ENCODE data around the gene CDYL2.

CDYL2 gene

GRCh38 chr16:80794071-80794470 lies 10.3 kb downstream of the CDYL2 start:
- TF ChIP-seq, protein P1, sequence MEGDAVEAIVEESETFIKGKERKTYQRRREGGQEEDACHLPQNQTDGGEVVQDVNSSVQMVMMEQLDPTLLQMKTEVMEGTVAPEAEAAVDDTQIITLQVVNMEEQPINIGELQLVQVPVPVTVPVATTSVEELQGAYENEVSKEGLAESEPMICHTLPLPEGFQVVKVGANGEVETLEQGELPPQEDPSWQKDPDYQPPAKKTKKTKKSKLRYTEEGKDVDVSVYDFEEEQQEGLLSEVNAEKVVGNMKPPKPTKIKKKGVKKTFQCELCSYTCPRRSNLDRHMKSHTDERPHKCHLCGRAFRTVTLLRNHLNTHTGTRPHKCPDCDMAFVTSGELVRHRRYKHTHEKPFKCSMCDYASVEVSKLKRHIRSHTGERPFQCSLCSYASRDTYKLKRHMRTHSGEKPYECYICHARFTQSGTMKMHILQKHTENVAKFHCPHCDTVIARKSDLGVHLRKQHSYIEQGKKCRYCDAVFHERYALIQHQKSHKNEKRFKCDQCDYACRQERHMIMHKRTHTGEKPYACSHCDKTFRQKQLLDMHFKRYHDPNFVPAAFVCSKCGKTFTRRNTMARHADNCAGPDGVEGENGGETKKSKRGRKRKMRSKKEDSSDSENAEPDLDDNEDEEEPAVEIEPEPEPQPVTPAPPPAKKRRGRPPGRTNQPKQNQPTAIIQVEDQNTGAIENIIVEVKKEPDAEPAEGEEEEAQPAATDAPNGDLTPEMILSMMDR (conservative IDR thresholded peaks at IDR 0.05; ENCODE audit: low read depth, low read length): no peak
- H3K36me3 ChIP-seq (ENCODE audit: insufficient read depth): no peaks in the 10 kb centered on the region
- peaks cover 45% of the 10 kb centered on the region; the same call in 1 of the 2 replicates for H3K79me2 ChIP-seq (ENCODE audit: insufficient read depth, low read depth)
- no peak overlapping the region for H3K27ac ChIP-seq
- H2AFZ ChIP-seq (ENCODE audit: low read depth): no peak overlapping the region
- H3K4me1 ChIP-seq (ENCODE audit: low read depth, poor library complexity, severe bottlenecking): no peaks in the 10 kb centered on the region
- no peaks in the 10 kb centered on the region; the same call in 1 of the 2 replicates for H4K20me1 ChIP-seq (ENCODE audit: insufficient read depth)
- H3K27me3 ChIP-seq (ENCODE audit: insufficient read depth, low read depth): no peaks in the 10 kb centered on the region
- H3K9ac ChIP-seq: no peak overlapping the region
- no peak overlapping the region for H3K4me2 ChIP-seq
- no peak overlapping the region for H3K4me3 ChIP-seq (IDR thresholded peaks at IDR 0.05; ENCODE audit: insufficient read depth, low read depth, low read length)

DNA sequence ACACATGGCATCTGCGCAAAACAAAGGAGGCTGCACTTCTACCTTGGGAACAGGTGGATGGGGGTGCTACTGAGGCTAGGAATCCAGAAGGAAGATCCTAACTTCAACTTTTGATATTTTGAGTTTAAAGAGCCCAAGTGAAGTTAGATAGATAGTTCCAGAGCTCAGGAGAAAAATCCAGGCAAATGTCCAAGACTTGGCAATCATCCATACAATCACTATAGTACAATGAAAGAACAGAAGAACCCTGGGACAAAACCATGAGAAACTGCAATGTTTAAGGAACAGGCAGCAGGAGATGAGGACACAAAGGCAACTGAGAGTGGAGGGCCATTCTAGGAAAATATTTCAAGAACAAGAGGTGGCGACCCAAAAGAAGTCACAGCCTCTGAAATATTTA lies 12.4 kb downstream of the CDYL2 start:
- TF ChIP-seq, protein P1 (conservative IDR thresholded peaks at IDR 0.05; ENCODE audit: low read depth, low read length): no peak
- Histone ChIP-seq H3K4me2 (no peak overlapping the region), H3K27ac (no peak overlapping the region), H4K20me1 (ENCODE audit: insufficient read depth) (no peaks in the 10 kb centered on the region), H3K27me3 (ENCODE audit: insufficient read depth, low read depth) (no peaks in the 10 kb centered on the region), H3K79me2 (ENCODE audit: insufficient read depth, low read depth) (peaks cover 33% of the 10 kb centered on the region; the same call in 1 of the 2 replicates), H3K4me3 (IDR thresholded peaks at IDR 0.05; ENCODE audit: insufficient read depth, low read depth, low read length) (no peak overlapping the region), H3K9ac (no peak overlapping the region), H3K4me1 (ENCODE audit: low read depth, poor library complexity, severe bottlenecking) (no peaks in the 10 kb centered on the region), H2AFZ (ENCODE audit: low read depth) (no peak overlapping the region), H3K36me3 (ENCODE audit: insufficient read depth) (no peaks in the 10 kb centered on the region)

GRCh38 chr16:80791411-80791810 lies 13.0 kb downstream of the CDYL2 start:
- Histone ChIP-seq H4K20me1 (ENCODE audit: insufficient read depth) (no peaks in the 10 kb centered on the region), H3K4me1 (ENCODE audit: low read depth, poor library complexity, severe bottlenecking) (no peaks in the 10 kb centered on the region), H3K4me2 (no peak overlapping the region), H3K9ac (no peak overlapping the region), H3K27me3 (ENCODE audit: insufficient read depth, low read depth) (no peaks in the 10 kb centered on the region), H3K4me3 (IDR thresholded peaks at IDR 0.05; ENCODE audit: insufficient read depth, low read depth, low read length) (no peak overlapping the region), H3K36me3 (ENCODE audit: insufficient read depth) (no peaks in the 10 kb centered on the region), H3K27ac (no peak overlapping the region), H2AFZ (ENCODE audit: low read depth) (no peak overlapping the region), H3K79me2 (ENCODE audit: insufficient read depth, low read depth) (peaks cover 33% of the 10 kb centered on the region; the same call in 1 of the 2 replicates)
- TF ChIP-seq, protein P1 (conservative IDR thresholded peaks at IDR 0.05; ENCODE audit: low read depth, low read length): no peak

GRCh38 chr16:80790751-80791150 lies 13.6 kb downstream of the CDYL2 start:
- Histone ChIP-seq H3K9ac (no peak overlapping the region), H2AFZ (ENCODE audit: low read depth) (no peak overlapping the region), H3K4me2 (no peak overlapping the region), H3K4me3 (IDR thresholded peaks at IDR 0.05; ENCODE audit: insufficient read depth, low read depth, low read length) (no peak overlapping the region), H3K27ac (no peak overlapping the region), H3K27me3 (ENCODE audit: insufficient read depth, low read depth) (no peaks in the 10 kb centered on the region), H4K20me1 (ENCODE audit: insufficient read depth) (no peaks in the 10 kb centered on the region), H3K4me1 (ENCODE audit: low read depth, poor library complexity, severe bottlenecking) (no peaks in the 10 kb centered on the region), H3K36me3 (ENCODE audit: insufficient read depth) (no peaks in the 10 kb centered on the region), H3K79me2 (ENCODE audit: insufficient read depth, low read depth) (peaks cover 33% of the 10 kb centered on the region; the same call in 1 of the 2 replicates)
- TF ChIP-seq, protein P1 (conservative IDR thresholded peaks at IDR 0.05; ENCODE audit: low read depth, low read length): no peak
